ENCODE measurements around the gene MARCHF10.

Gene MARCHF10

DNA sequence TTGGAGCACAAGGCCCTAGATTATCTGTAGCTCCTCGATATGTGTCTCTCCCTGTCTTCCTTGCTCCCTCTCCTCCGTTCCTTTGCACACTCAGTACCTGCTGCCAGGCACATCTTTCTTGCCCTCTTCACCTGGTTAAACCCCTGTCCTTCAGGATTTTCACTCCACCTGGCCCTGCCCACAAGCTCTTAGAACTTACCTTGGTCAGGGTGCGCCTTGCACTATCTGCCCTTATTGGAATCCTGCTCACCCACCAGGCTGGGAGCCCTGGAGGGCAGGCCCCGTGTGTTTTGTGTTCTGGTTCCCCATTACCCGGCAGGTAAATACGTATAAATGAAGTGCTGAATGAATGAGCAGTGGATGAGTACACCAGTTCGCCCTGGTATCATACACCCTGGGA lies 54.6 kb downstream of the MARCHF10 start:
- DNase-seq (ENCODE audit: low read depth) = no peak

DNA sequence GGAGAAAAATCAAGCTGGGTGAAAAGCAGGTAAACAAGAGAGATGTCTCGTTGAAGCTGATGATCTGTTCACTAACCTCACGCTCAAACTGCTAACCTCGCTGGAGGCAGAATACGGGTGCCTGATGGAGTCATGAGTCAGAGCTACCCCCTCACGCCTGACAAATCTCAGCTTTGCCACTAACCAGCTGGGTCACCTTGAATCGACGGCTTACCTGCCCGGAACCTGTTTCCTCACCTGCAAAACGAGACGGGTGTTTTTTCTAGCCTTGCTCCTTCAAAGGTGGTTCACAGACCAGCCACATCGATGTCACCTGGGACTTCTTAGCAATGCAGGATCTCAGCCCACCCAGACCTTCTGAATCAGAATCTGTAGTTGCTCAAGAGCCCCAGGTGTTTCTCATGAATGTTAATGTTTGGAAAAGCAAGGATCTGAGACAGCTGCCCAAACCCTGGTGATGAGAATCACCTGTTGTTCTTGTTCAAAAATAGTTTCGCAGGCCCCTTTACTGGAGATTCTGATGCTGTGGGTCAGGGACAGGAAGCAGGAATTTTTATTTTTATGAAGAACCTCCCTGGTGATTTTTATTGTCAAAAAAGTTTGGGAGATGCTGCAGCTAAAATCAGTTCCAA lies 56.9 kb downstream of the MARCHF10 start:
- DNase-seq (ENCODE audit: low read depth) = peak; percentile 47

DNA sequence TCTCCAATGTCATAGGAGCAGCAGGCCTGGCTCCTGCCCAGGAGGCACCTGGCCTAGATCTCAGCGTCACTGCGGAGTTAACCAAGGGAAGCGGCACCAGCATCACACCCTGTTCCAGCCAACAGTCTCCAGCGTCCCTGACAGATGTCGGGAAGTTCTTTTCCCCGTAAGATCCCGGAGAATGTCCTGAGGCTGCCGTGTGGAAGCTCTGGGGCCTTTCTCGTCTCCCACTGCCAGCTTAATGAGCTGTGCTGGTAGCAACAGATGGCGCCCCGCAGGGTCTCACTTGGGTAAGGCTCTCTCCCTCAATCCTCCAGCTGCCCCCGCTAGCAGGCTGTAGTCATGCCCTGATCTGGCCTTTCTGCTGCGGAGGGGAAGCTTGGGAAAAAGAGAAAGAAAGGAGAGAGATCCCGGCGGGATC lies 57.5 kb downstream of the MARCHF10 start:
- DNase-seq (ENCODE audit: low read depth) = peak; percentile 41

DNA sequence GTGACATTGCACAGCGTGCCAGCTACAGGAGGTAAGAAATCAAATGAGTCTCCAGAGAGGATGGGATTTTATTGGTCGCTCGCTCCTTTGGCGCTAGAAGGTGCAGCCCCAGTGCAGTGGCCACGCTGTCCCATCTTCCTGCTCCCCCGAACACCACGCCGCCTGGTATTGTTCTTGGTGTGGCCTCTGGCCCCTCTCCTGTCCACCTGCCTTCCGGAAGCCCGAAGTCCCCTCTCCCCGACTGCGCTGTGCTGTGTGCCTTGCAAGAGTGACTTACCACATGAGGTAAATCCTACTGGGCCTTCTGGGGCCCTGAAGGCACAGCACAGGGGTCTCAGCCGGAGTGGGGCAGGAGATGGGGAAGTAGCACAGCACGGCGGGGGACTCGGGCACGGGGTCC lies 58.2 kb downstream of the MARCHF10 start:
- no peak for DNase-seq (ENCODE audit: low read depth)

DNA sequence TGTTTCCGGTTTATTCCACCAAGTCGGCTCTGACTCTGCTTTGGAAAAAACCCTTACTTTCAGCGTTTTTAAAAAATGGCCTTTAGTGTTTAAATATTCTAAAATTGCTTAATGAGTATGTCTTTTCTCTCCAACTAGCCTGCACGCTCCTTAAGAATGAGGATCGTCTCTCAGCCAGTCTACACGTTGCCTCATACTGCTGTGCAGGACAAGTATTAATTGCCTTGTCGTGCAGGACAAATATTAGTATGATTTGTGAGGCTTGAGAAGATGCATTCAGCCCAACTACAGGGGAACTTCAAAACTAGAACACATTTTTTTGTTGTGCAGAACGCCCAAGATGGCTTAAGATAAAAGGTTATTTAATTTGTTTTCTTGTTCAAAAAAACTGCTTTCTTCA lies 61.2 kb downstream of the MARCHF10 start:
- no peak for DNase-seq (ENCODE audit: low read depth)

DNA sequence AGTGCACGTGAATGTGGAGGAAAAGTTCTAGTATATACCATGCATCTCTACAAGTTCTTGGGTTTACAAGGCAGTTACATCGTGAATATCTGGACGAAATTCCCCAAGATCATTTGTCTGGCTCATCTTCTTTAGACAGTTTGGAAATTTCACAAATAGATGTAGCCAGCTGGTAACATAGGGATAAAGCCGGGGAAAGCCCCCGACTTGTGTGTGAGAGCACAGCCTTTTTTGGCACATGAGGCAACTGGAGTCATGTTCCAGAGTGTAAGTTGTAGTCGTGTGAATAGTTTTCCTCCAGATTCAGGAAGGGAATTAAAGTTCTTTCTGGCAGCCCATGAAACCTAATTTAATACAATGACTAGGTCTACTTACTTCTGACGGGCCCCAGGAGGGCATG lies 62.3 kb downstream of the MARCHF10 start:
- DNase-seq (ENCODE audit: low read depth) = no peak

DNA sequence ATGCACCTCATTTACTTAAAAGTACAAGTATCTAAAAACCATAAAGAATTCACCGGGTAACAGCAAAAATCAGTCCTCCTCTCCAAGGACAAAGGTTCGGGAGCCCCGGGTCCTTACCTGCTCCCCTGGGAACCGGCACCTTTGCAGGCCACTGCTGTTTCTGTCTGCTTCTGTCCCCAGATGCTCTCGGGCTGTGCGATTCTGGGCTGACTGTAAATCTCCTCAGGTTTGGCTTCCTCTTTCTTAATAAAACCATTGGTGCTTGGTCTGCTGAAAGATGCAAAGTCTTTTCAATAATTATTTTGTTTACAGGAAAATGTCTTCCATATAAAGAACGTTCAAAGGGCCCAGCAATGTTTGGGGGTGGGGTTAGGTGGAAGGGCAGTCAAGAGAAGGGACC lies 63.9 kb downstream of the MARCHF10 start:
- DNase-seq (ENCODE audit: low read depth) = no peak

DNA sequence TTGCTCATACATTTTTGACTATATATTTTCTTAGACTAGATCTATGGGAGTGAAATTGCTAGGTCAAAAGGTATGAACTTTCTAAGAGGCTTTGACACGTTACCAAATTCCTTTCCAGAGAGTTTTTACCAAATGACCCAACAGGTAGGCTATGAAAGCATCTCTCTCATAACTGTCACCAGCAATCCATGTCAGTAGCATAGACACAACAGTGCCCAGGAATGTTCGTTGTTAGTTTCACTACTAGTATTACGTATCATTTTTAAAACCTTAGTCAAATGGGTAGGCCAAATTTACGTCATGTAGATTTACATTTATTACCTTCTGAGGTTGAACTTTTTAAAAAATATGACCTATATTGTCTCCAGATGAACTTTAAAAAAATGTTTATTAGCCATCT lies 66.8 kb downstream of the MARCHF10 start:
- no peak for DNase-seq (ENCODE audit: low read depth)

DNA sequence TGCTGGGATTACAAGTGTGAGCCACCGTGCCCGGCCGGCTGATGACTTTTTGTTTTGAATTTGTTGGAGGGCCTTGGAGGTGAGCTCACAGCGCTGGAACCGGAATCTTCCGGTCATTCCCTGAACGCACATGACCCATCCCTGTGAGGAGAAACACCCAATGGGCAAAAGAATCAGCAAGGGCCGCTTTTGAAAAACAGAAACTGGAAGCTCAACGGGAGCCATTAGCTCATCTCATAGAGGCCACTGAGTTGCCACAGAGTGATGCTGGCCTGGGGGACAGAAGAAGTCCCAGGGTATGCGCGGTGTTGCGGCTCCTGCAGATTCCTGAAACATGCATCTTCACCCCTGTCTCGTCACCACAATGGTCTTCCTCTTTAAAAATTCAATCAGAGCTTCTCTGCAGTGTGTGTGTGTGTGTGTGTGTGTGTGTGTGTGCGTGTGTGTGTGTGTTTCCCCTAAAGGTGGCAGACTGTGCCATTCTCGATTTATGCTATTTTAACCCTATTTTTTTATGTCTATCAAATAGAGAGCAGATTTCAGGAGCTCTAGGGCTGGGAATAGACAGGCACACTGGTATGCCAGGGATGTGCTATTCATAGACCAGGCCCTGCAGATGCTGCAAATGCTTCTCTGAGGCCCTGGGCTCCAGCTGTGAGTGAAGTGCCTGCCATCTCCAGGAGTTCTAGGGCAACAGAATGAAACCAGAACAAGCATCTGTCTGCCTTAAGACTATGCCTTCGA lies 68.3 kb downstream of the MARCHF10 start:
- DNase-seq (ENCODE audit: low read depth) = peak; percentile 77

DNA sequence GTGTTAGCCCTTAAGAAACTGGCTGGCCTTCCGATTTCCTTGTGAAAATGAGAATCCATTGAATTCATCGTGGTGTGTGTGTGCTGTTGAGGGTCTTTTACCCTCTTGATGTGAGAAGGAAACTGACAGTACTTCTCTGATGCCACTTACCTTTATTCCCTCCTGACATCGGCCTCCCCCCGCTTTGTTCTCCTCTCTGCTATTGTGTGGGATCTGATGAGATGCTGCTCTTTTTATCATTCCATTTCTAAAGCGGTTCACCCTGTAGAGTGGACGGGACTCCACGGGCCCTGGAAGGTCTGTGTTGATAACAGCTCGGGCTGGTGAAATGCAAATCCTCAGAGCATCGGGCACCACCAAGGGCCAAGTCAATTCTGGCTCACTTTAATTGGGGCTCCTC lies 69.8 kb downstream of the MARCHF10 start:
- DNase-seq (ENCODE audit: low read depth) = no peak

DNA sequence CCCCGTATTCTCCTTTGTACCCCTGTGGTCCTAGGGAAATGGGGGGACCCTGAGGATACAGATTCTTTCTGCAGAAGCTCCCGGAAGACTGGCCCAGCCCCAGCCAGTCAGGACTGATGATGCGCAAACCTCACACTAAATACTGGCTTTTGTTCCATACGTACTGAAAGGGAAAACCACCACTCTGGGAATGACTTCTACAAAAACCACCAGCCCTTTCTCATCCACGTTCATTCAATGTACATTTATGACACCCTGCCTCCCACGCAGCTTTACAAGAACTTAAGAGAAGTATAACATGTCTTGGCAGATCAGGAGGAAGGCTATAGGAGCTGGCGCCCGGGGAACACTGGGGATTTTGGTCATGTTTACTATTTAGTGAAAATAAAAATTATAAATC lies 70.6 kb downstream of the MARCHF10 start:
- no peak for DNase-seq (ENCODE audit: low read depth)

DNA sequence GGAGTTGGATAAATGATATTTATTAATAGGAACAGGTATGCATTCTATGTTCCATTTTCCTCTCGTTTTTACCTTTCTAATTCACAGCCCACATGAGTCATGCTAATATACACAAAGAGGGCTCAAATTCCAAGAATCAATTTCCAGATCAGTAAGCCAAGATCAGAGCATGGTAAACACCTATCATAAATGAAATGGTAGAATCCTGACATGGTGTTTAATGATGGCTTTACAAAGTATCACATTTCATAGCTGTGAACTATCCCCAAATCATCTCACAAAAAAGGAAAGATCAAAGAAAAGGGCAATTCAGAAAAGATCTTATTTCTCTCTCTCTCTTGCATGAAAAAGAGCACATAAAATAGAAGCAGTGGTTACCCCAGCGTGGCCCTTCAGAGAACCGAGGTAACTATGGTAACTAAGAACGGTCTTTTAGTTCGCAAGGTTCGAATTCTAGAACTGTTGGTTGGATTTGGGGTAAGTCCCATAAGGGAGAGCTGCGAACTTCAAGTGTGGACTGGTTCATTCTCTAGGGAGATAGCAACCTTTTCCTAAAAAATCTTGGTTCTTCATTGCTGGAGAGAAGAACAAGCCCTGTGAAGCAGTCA lies 73.0 kb downstream of the MARCHF10 start:
- no peak for DNase-seq (ENCODE audit: low read depth)

DNA sequence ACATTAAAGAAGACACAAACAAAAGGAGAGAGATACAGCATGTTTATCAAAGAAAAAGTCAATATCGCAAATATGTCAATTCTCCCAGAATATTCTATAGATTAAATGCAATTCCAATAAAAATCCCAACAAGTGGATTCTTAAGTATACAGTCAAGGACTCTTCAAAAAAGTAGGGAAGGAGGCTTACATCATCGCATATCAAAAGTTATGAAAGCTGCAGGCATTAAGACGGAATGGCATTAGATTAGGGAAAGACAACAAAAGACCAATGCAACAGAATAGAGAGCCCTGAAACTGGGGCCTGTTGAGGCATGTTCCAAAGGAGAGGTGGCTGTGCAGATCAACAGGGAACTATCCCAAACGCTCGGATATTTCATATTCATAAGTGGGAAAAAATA lies 76.0 kb downstream of the MARCHF10 start:
- DNase-seq (ENCODE audit: low read depth) = no peak

DNA sequence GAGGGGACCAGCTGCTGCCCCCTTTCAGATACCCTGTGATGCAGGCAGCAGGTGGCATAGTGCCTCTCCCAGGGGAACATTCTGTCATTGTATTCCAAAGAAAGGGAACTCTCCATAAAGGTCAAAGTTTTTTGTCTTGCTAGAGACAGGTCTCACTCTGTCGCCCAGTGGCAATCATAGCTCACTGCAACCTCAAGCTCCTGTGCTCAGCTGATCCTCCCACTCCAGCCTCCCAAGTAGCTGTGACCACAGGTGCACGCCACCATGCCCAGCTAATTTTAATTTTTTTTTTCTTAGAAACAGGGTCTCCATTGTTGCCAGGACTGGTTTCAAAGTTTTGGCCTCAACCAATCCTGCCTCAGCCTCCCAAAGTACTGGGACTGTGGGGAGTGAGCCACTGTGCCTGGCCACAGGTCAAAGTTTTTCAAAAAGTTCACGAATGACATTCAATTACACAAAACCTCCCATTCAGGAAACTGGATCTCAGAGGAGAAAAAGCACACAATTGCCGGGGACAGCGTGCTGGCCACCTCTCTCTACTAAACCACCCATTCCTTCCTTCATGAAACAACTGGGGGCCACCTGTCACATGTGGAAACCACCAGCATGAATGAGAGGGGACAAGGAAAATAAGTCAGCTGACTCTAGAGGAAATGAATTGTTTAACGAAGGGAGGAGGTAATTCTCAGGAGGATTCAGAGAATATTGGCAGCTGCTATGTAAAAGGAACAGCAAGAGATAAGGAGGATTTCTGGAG lies 80.0 kb downstream of the MARCHF10 start:
- no peak for DNase-seq (ENCODE audit: low read depth)

DNA sequence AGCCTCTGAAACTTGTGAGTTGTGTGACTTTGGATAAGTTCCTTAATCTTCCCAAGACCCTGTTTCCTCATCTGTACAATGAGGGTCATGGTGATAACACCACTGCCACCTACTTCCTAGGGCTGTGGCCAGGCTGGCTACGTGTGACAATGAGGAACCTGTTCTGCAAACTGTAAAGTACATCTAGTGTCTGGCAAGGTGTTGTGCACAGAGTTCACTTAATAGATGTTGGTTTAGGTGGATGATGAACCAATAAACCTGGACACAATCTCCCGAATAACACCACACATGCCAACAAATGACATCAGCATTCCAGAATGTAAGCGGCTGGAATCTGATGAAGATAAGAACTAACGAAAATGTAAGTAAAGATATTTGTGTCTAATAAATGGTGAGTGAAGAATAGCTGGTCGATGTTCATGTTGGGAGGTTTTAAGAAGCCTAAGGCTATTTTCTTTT lies 82.3 kb downstream of the MARCHF10 start:
- DNase-seq (ENCODE audit: low read depth) = peak; percentile 81

DNA sequence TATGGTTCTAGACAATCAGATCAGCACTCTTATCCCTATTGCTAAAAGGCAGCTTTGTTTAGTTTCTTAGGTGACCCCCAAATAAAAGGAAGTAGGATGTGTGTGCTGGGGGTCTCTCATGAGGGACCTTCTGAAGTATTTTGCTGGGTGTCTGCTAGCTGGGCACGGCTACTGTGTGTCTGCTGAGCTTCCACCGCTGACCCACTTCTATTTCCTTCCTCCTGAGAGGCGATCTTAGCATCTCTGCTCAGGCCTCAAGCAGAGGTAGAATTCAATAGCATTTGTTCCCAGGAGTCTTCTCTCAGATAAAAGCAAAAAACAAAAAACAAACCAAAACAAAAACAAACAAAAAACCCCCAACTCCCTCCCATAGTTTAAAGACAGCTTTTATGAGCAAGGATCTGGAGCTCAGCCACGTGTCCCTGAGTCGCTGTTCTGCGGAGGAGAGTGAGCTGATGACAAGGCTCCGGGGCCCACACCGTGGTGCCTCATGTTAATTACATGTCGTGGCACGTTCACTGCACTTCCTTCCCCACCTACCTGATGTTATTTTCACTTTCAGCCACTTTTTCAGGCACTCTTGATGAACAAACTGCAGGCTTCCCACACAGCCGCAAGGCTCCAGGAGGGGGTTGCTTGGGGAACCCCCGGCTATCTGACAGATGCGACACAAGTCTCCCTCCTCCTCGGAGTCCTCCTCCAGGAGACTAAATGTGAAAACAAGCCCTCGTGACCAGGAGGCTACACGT lies 83.5 kb downstream of the MARCHF10 start:
- DNase-seq (ENCODE audit: low read depth) = peak; percentile 36

DNA sequence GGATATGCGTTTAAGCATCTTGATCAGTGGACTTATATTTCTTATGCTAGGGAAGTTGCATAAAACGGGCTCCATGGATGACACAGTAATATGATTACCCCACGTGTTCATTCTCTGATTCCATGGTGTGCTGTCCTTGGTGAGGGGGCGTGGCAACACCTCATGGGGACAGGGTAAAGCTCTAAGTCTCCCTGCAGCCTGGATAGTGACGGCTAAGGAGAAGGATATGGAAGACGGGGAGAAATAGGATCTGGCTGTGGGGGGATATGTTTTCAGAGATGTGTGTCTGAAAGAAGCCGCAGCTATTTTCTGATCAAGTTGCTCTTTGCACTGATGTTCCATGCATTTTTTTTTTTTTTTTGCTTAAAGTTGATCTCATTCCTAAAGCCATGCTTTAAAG lies 84.3 kb downstream of the MARCHF10 start:
- DNase-seq (ENCODE audit: low read depth) = peak; percentile 15

DNA sequence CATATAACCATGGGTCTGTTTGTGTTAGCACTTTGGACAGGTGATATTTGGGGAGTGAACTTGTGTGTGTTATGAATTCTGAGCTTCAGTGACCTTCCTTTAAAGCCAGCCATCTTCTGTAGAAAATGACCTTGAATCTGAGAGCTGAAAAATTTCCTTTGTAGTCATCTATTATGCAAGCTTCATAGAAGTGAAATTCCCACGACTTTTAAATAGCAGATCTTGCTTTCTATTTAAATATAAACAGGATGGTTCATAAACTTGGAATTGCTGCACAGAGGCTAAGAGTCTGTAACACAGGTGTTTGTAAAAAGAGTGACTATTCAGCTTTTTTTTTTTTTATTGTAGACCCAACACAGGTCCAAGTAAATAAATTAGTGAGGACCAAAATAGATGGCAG lies 85.5 kb downstream of the MARCHF10 start:
- no peak for DNase-seq (ENCODE audit: low read depth)

DNA sequence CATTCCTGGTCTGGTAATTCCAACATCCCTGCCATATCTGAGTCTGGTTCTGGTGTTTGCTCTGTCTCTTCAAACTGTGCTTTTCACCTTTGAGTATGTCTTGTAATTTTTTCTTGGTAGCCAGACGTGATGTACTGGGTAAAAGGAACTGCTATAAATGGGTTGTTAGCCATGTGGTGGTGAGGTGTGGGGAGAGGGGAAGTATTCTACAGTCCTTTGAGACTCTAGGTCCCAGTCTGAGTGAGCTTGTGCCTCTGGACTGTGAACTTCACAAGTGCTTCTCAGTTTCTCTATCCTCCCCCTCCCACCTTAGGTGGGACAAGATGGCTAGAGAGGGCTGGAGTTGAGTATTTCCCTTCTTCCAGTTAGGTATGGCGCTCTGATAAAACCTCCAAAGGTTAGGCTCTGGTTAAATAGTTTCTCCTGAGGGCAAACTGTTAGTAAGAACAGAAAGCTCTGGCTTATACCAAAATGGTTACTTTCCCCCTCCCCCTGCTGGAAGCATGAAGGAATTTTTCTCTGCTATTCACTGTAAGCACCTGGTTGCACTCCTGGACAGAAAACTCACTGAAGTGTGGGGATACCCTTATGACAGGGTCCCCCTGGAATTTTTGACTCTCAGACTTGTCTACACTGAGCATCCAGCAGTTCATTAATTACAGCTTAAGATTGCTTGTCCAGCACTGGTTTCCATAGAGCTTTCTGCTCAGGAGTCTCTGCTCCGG lies 87.8 kb downstream of the MARCHF10 start:
- no peak for DNase-seq (ENCODE audit: low read depth)

DNA sequence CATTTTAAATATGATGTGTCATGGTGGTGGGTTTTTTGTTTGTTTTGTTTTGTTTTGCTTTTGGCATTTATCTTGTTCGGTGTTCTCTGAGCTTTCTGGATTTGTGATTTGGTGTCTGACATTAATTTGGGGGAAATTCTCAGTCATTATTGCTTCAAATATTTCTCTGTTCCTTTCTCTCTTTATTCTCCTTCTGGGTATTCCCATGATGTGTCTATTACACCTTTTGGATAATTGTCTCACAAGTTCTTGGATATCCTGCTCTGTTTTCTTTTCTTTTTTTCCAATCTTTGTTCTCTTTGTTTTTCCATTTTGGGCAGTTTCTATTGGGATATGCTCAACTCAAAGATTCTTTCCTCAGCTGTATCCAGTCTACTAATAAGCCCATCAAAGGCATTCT lies 88.5 kb downstream of the MARCHF10 start:
- DNase-seq (ENCODE audit: low read depth) = no peak

DNA sequence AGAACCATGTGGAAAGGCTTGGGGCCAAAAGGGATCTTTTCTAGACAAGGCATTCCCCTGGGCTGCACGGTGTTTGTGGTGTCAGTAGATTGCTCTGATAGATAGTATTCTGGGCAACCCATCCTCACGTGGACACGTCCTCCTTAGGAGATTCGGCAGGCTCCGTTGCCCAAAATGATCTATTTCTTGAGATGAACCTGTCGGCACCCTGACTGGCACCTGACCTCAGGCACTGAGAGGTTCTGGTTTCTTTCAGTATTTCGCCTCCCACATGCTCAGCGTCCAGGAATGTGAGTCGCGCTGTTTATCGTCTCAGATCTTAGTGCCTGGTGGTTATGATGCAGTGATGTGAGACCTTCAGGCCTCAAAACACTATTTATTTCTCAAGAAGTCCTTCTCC lies 89.7 kb downstream of the MARCHF10 start:
- peak; percentile 76 for DNase-seq (ENCODE audit: low read depth)
